B cell (primary cell): ENCODE results near the gene SMPD3.

Experiments used
- CTCF ChIP-seq: fragments of 200-600 bp; IDR thresholded peaks from one replicate; pipeline ENCODE4 v1.8.0; 2022; ENCODE audit warnings: antibody characterized with exemption, mild to moderate bottlenecking
- EZH2 ChIP-seq: IDR thresholded peaks from 2 replicates; pipeline ENCODE4 v1.6.1; 2012; ENCODE audit warnings: borderline replicate concordance, low read depth, mild to moderate bottlenecking, moderate library complexity, low read length; ENCODE audit not compliant: insufficient read depth, poor library complexity, severe bottlenecking

GRCh38 chr16:68324780-68325357 is 123.4 kb downstream of the SMPD3 start:
- TF ChIP-seq EZH2 (no peak), CTCF (no peak)
